ENCODE measurements around the gene KDM4B. TPM values are rescaled to one million over a fixed set of nuclear protein-coding genes. Genes with fewer than 3 reads are reported as not detected.

Gene KDM4B
- total RNA-seq, 1 experiment from 2014 or later: 43.7 TPM

DNA sequence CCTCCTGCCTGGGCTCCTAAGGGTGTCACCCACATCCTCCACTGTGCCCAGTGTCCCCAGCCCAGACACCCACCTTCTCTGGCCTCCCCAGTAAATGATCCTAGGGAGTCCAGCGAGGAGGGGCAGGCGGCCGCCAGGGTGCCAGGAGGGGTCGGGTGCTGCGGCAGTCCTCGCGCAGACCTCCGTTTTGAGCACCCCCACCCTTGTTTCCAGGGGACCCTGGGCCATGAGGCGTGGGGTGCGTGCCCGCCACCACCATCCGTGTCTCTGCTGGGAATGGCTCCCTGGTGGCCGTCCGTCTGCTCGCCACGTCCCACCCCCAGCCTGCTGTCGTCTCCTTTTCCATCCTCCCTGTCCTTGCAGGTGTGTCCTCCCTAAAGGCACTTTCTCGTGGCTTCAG is 133.0 kb downstream of the KDM4B start:
- no peak for DNase-seq
- H3K23me2 ChIP-seq (ENCODE audit: insufficient read length, low read depth, low read length, poor library complexity, severe bottlenecking): no peaks in the 10 kb centered on the region
- H2BK20ac ChIP-seq (ENCODE audit: low read depth, low read length, poor library complexity, severe bottlenecking): no peak overlapping the region
- no peaks in the 10 kb centered on the region for H4K20me1 ChIP-seq (ENCODE audit: control insufficient read depth, insufficient read depth, insufficient read length)
- H2BK5ac ChIP-seq (ENCODE audit: insufficient read length, low read length): no peak overlapping the region
- no CpG with 5 or more reads among the region's 18 CpGs for WGBS (ENCODE audit: extremely low coverage, insufficient read length, low lambda C conversion rate)
- Mint-ChIP-seq H3K4me1 (0 out of 4 replicates have a peak, but pooled peaks cover 0 to 2% of the 10 kb centered on the region in 2 experiments), H3K9me3 (peaks cover 23 to 25% of the 10 kb centered on the region in 2 experiments), H3K4me3 (no peak overlapping the region), H3K36me3 (ENCODE audit: insufficient read depth in 1 of 3, low read depth in 3 of 3) (peaks cover 33 to 47% (median 43%) of the 10 kb centered on the region in 3 experiments), H3K27me3 (ENCODE audit: low read depth) (no peaks in the 10 kb centered on the region), H3K27ac (peak overlapping the region in 1 of 3 experiments; percentile 61; a peak in 1 of 7 replicates)
- H2BK15ac ChIP-seq (ENCODE audit: low read depth, low read length): no peak overlapping the region
- no peak overlapping the region for H2BK12ac ChIP-seq (ENCODE audit: insufficient read length, low read depth, low read length)
- H3K23ac ChIP-seq (ENCODE audit: insufficient read length, low read depth, low read length): no peak overlapping the region
- TF ChIP-seq, protein P1, sequence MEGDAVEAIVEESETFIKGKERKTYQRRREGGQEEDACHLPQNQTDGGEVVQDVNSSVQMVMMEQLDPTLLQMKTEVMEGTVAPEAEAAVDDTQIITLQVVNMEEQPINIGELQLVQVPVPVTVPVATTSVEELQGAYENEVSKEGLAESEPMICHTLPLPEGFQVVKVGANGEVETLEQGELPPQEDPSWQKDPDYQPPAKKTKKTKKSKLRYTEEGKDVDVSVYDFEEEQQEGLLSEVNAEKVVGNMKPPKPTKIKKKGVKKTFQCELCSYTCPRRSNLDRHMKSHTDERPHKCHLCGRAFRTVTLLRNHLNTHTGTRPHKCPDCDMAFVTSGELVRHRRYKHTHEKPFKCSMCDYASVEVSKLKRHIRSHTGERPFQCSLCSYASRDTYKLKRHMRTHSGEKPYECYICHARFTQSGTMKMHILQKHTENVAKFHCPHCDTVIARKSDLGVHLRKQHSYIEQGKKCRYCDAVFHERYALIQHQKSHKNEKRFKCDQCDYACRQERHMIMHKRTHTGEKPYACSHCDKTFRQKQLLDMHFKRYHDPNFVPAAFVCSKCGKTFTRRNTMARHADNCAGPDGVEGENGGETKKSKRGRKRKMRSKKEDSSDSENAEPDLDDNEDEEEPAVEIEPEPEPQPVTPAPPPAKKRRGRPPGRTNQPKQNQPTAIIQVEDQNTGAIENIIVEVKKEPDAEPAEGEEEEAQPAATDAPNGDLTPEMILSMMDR (conservative IDR thresholded peaks at IDR 0.05): no peak
- no peak overlapping the region for H3K56ac ChIP-seq (ENCODE audit: insufficient read length, low read depth, low read length)
- H3K9ac ChIP-seq (ENCODE audit: extremely low read depth, insufficient read length, low read length): no peak overlapping the region
- no peaks in the 10 kb centered on the region for H3K4me1 ChIP-seq (ENCODE audit: insufficient read depth, low read length)
- no peak overlapping the region for H4K5ac ChIP-seq (ENCODE audit: insufficient read length, low read depth, low read length)
- H3K9me3 ChIP-seq (ENCODE audit: control insufficient read depth, low read depth, low read length): peaks cover 8% of the 10 kb centered on the region
- no peak overlapping the region for H3K4me2 ChIP-seq (ENCODE audit: insufficient read depth, insufficient read length, low read length)
- no peak overlapping the region for H2AK5ac ChIP-seq (ENCODE audit: insufficient read length, low read length)
- no peak overlapping the region for H4K8ac ChIP-seq (replicated peaks; ENCODE audit: insufficient read length, low read depth, low read length)
- H3K27ac ChIP-seq (ENCODE audit: insufficient read length, low read depth, low read length): no peak overlapping the region
- H3T11ph ChIP-seq (ENCODE audit: low read length): no peak overlapping the region
- no peaks in the 10 kb centered on the region for H3K79me2 ChIP-seq (ENCODE audit: insufficient read depth, low read length)
- no peaks in the 10 kb centered on the region for H3K27me3 ChIP-seq (ENCODE audit: insufficient read depth, low read length)
- H3K4ac ChIP-seq (ENCODE audit: low read depth, low read length): no peak overlapping the region
- H3K18ac ChIP-seq (ENCODE audit: insufficient read length, low read depth, low read length): no peak overlapping the region
- no peak overlapping the region; the same call in 1 of the 2 replicates for H3K14ac ChIP-seq (ENCODE audit: insufficient read depth, low read length)
- H2BK120ac ChIP-seq (ENCODE audit: low read depth, low read length, poor library complexity, severe bottlenecking): no peak overlapping the region
- H4K91ac ChIP-seq (ENCODE audit: insufficient read length, low read depth, low read length): no peak overlapping the region
- no peaks in the 10 kb centered on the region for H3K79me1 ChIP-seq (ENCODE audit: insufficient read depth, low read depth, low read length, poor library complexity, severe bottlenecking)
- no peak overlapping the region for H2AFZ ChIP-seq (ENCODE audit: low read length)
